Dendritic cell treated with granulocyte-macrophage colony-stimulating factor and Interleukin-4, amounts not matched to agents 40 ng/mL and 50 ng/mL, for 4 days (primary cell): ENCODE measurements around the gene RNF4.

Source experiments
- H3K27ac Mint-ChIP-seq: one replicate; pipeline ENCODE4 v1.8.0; 2022; ENCODE audit warnings: mild to moderate bottlenecking, mixed read lengths
- H3K27me3 Mint-ChIP-seq: one replicate; pipeline ENCODE4 v1.8.0; 2022; ENCODE audit warnings: mild to moderate bottlenecking, mixed read lengths
- H3K36me3 Mint-ChIP-seq: one replicate; pipeline ENCODE4 v1.8.0; 2022; ENCODE audit warnings: low read depth, mixed read lengths
- H3K4me1 Mint-ChIP-seq: one replicate; pipeline ENCODE4 v1.8.0; 2022; ENCODE audit warnings: low read depth, mixed read lengths
- H3K4me3 Mint-ChIP-seq: one replicate; pipeline ENCODE4 v1.8.0; 2022; ENCODE audit warnings: mild to moderate bottlenecking, moderate library complexity, mixed read lengths
- H3K9me3 Mint-ChIP-seq: one replicate; pipeline ENCODE4 v1.8.0; 2022; ENCODE audit warnings: mixed read lengths
- intact Hi-C: fragments of 100-400 bp; cut with micrococcal nuclease; formaldehyde crosslinking; loops from one replicate; pipeline ENCODE4 v1.15.0; 2022

The RNF4 gene

GRCh38 chr4:2432004-2432403, 36.9 kb upstream of the RNF4 start:
- no peaks in the 10 kb centered on the region for H3K36me3 Mint-ChIP-seq
- H3K4me3 Mint-ChIP-seq, result no peak overlapping the region
- H3K27me3 Mint-ChIP-seq, result peaks cover 11% of the 10 kb centered on the region
- peaks cover 11% of the 10 kb centered on the region for H3K4me1 Mint-ChIP-seq
- H3K9me3 Mint-ChIP-seq, result no peaks in the 10 kb centered on the region
- H3K27ac Mint-ChIP-seq, result no peak overlapping the region
- intact Hi-C loops, result no loop called here

DNA sequence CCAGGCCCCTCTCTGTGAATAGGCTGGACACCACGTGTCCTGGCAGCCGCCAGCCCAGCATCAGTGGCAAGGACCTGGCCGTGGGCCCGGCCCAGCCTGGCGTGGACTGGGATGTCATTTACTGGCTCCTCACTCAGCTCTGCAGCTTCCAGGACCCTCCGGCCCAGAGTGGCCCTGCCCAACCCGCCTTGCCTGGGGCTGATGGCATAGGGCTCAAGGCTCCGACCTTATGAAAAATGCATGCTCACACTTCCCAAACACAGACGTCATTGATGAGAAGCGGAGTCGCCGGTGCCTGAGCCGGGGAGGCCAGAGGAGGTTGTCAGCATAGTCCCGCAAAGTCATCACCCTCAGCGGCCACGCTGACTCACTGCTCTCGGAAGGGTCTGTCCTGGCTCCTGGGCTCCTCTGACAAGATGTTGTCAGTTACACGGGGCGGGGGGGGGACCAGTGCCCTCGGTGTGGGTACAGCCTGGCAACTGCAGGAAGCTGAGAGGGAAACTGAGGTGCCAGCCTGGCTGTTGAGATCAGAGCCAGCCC, 35.8 kb upstream of the RNF4 start:
- intact Hi-C loops, result no loop called here
- H3K4me3 Mint-ChIP-seq, result no peak overlapping the region
- H3K4me1 Mint-ChIP-seq, result peaks cover 10% of the 10 kb centered on the region
- H3K36me3 Mint-ChIP-seq, result no peaks in the 10 kb centered on the region
- peaks cover 9% of the 10 kb centered on the region for H3K27me3 Mint-ChIP-seq
- H3K27ac Mint-ChIP-seq, result no peak overlapping the region
- no peaks in the 10 kb centered on the region for H3K9me3 Mint-ChIP-seq

DNA sequence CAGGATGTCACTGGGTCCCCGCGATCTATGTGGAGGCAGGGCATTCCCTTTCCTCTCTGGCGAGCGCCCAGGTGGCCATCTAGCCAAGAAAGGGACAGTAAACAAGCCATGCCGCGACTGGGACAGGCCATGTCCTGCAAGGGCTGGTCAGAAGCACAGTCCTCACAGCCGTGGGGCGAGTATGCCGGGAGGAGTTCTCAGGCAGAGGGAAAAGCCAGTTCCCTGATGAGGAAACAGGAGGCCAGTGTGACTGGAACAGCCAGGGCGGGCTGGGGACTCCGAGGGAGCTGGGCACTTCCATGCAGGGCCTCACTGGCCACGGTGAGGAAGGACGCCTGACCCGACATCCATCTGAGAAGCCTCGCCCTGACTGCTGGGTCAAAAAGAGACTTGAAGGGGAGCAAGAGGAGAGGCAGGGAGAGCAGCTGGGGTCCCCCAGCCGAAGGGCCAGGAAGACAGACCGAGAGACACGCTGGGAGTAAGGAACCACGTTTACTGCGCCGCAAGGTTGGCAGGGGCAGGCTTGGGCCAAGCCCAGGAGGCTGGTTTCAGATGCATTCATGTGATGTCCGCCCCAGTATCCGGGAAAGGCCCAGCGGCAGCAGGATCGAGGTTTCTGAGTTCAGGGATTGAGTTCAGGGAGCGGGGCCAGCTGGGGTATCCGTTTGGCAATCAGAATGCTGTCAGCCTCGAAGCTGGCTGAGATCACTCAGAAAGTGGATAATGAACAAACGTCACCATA, 35.1 kb upstream of the RNF4 start:
- H3K27ac Mint-ChIP-seq, result no peak overlapping the region
- H3K36me3 Mint-ChIP-seq, result no peaks in the 10 kb centered on the region
- no peak overlapping the region for H3K4me3 Mint-ChIP-seq
- no peaks in the 10 kb centered on the region for H3K9me3 Mint-ChIP-seq
- intact Hi-C loops, result no loop called here
- peaks cover 7% of the 10 kb centered on the region for H3K27me3 Mint-ChIP-seq
- H3K4me1 Mint-ChIP-seq, result peaks cover 3% of the 10 kb centered on the region

DNA sequence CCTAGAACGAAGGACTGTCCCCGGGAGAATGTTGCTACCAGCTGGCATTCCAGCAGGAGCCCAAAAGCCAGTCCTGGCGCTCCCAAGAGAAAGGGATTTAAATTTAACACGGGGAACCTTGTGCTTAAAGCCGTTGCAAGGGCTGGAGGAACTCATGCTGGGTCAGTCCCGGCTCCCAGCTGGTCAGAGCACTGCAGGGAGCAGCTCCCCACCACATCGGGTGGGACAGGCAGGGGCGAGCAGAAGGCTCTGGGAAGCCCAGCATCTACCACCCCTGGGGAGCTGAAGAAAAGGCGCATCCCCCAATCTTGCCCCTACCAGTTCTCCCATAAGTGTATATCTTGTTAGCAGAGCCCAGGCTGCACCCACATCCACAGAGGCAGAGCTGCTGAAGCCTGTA, 34.5 kb upstream of the RNF4 start:
- no peaks in the 10 kb centered on the region for H3K4me1 Mint-ChIP-seq
- intact Hi-C loops, result no loop called here
- H3K36me3 Mint-ChIP-seq, result no peaks in the 10 kb centered on the region
- no peak overlapping the region for H3K4me3 Mint-ChIP-seq
- H3K27ac Mint-ChIP-seq, result no peak overlapping the region
- no peaks in the 10 kb centered on the region for H3K9me3 Mint-ChIP-seq
- H3K27me3 Mint-ChIP-seq, result peaks cover 5% of the 10 kb centered on the region

- H3K4me3 Mint-ChIP-seq, result no peak overlapping the region
- no peak overlapping the region for H3K27ac Mint-ChIP-seq
- H3K9me3 Mint-ChIP-seq, result no peaks in the 10 kb centered on the region
- H3K4me1 Mint-ChIP-seq, result no peaks in the 10 kb centered on the region
- no peaks in the 10 kb centered on the region for H3K36me3 Mint-ChIP-seq
- peaks cover 5% of the 10 kb centered on the region for H3K27me3 Mint-ChIP-seq
- intact Hi-C loops, result no loop called here
These were observed 32.6 kb upstream of the RNF4 start for GRCh38 chr4:2436301-2436700.

GRCh38 chr4:2436761-2437474, 32.0 kb upstream of the RNF4 start:
- H3K9me3 Mint-ChIP-seq, result no peaks in the 10 kb centered on the region
- intact Hi-C loops, result no loop called here
- H3K27me3 Mint-ChIP-seq, result peaks cover 5% of the 10 kb centered on the region
- H3K4me3 Mint-ChIP-seq, result no peak overlapping the region
- no peaks in the 10 kb centered on the region for H3K36me3 Mint-ChIP-seq
- no peak overlapping the region for H3K27ac Mint-ChIP-seq
- H3K4me1 Mint-ChIP-seq, result no peaks in the 10 kb centered on the region

GRCh38 chr4:2437475-2438215, 31.3 kb upstream of the RNF4 start:
- H3K4me1 Mint-ChIP-seq, result no peaks in the 10 kb centered on the region
- H3K27ac Mint-ChIP-seq, result no peak overlapping the region
- no peaks in the 10 kb centered on the region for H3K9me3 Mint-ChIP-seq
- H3K4me3 Mint-ChIP-seq, result no peak overlapping the region
- intact Hi-C loops, result no loop called here
- peaks cover 5% of the 10 kb centered on the region for H3K27me3 Mint-ChIP-seq
- H3K36me3 Mint-ChIP-seq, result no peaks in the 10 kb centered on the region

- intact Hi-C loops, result no loop called here
- no peak overlapping the region for H3K4me3 Mint-ChIP-seq
- H3K27me3 Mint-ChIP-seq, result no peaks in the 10 kb centered on the region
- H3K9me3 Mint-ChIP-seq, result no peaks in the 10 kb centered on the region
- H3K27ac Mint-ChIP-seq, result no peak overlapping the region
- H3K36me3 Mint-ChIP-seq, result no peaks in the 10 kb centered on the region
- H3K4me1 Mint-ChIP-seq, result no peaks in the 10 kb centered on the region
These were observed 29.8 kb upstream of the RNF4 start for GRCh38 chr4:2438822-2439718.

DNA sequence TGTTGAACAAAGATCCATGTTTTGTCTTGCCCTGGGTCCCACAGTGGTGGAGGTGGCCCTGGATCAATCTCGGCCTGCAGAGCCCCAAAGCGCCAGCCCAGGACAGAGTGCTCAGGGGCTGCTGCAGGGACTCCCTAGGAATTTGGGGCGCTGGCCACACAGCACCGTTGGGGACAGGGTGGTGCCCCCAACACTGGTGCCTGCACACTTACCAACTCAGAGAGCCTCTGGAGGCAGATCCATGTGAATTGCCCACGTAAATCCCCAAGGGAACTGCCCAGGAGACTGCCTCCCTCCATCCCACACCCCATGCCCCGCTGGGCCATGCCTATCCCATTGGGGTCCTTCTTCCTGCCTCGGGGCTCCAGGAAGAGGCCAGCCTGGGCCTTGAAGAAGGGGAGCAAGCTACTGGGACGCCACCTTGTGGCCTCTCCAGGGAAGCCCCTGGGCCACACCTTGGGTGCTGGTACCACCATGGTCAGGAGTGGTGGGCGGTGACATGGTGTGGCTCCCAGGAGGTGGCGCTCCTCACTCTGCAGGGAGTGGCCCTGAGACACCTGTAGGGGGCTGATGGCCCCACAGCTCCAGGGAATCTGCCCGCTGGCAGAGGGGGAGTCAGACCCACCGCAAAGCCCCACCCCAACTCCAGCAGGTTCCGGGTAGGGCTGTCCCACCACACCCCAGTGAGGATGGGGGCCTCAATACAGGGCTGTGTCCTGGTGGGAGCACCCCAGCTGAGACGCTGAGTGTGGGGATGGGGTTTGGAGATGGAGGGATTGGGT, 27.3 kb upstream of the RNF4 start:
- Mint-ChIP-seq H3K9me3 (no peaks in the 10 kb centered on the region), H3K4me3 (no peak overlapping the region), H3K27me3 (no peaks in the 10 kb centered on the region), H3K27ac (no peak overlapping the region), H3K4me1 (no peaks in the 10 kb centered on the region), H3K36me3 (no peaks in the 10 kb centered on the region)
- intact Hi-C loops, result loop anchor here (1.0 kb wide), 1 partner anchor 221 kb away; no protein-coding TSS in a partner anchor

- Mint-ChIP-seq H3K36me3 (no peaks in the 10 kb centered on the region), H3K27ac (no peak overlapping the region), H3K27me3 (no peaks in the 10 kb centered on the region), H3K9me3 (no peaks in the 10 kb centered on the region), H3K4me1 (no peaks in the 10 kb centered on the region), H3K4me3 (no peak overlapping the region)
- intact Hi-C loops, result no loop called here
These were observed 26.5 kb upstream of the RNF4 start for GRCh38 chr4:2442175-2442993.

GRCh38 chr4:2443061-2443730, 25.7 kb upstream of the RNF4 start:
- no peaks in the 10 kb centered on the region for H3K4me1 Mint-ChIP-seq
- H3K27ac Mint-ChIP-seq, result no peak overlapping the region
- intact Hi-C loops, result no loop called here
- H3K9me3 Mint-ChIP-seq, result no peaks in the 10 kb centered on the region
- H3K27me3 Mint-ChIP-seq, result no peaks in the 10 kb centered on the region
- H3K4me3 Mint-ChIP-seq, result no peak overlapping the region
- H3K36me3 Mint-ChIP-seq, result no peaks in the 10 kb centered on the region
